HEK293 (cell line): Measurements from ENCODE around the gene APOLD1.

ENCODE experiments used
- ELK4 ChIP-seq: IDR thresholded peaks from 2 replicates; pipeline ENCODE4 v1.6.1; 2011; ENCODE audit warnings: mild to moderate bottlenecking, low read depth, low read length, borderline replicate concordance
- IKZF3 ChIP-seq: fragments of 450-650 bp; IDR thresholded peaks from 2 replicates; pipeline ENCODE4 v1.5.0; 2018; ENCODE audit warnings: missing biosample characterization, mild to moderate bottlenecking, missing genetic modification characterization, moderate library complexity
- KLF17 ChIP-seq: fragments of 450-650 bp; formaldehyde crosslinking; IDR thresholded peaks from 2 replicates; pipeline ENCODE4 v1.5.1; 2016; ENCODE audit warnings: missing biosample characterization, missing genetic modification characterization
- MEIS1 ChIP-seq: sonication (generic); formaldehyde crosslinking; IDR thresholded peaks from 2 replicates; pipeline ENCODE4 v1.8.1; 2022; ENCODE audit warnings: missing genetic modification reagents, mild to moderate bottlenecking, borderline replicate concordance
- MZF1 ChIP-seq: fragments of 450-650 bp; formaldehyde crosslinking; IDR thresholded peaks from 2 replicates; pipeline ENCODE4 v1.5.1; 2017; ENCODE audit warnings: missing biosample characterization, missing genetic modification characterization, borderline replicate concordance
- PRDM6 ChIP-seq: fragments of 450-650 bp; formaldehyde crosslinking; IDR thresholded peaks from 2 replicates; pipeline ENCODE4 v1.5.1; 2017; ENCODE audit warnings: missing biosample characterization, missing genetic modification characterization
- RBAK ChIP-seq: fragments of 450-650 bp; formaldehyde crosslinking; IDR thresholded peaks from 2 replicates; pipeline ENCODE4 v1.5.1; 2016; ENCODE audit warnings: missing biosample characterization, missing genetic modification characterization
- REST ChIP-seq: fragments of 450-650 bp; formaldehyde crosslinking; IDR thresholded peaks from 2 replicates; pipeline ENCODE4 v1.5.1; 2016; ENCODE audit warnings: missing biosample characterization, missing genetic modification characterization
- SALL2 ChIP-seq: fragments of 450-650 bp; formaldehyde crosslinking; IDR thresholded peaks from 2 replicates; pipeline ENCODE4 v1.5.0; 2017; ENCODE audit warnings: missing biosample characterization, mild to moderate bottlenecking, missing genetic modification characterization, borderline replicate concordance
- YY2 ChIP-seq: fragments of 450-650 bp; formaldehyde crosslinking; IDR thresholded peaks from 2 replicates; pipeline ENCODE4 v1.5.1; 2016; ENCODE audit warnings: missing biosample characterization, missing genetic modification characterization
- ZBTB17 ChIP-seq: fragments of 450-650 bp; formaldehyde crosslinking; IDR thresholded peaks from 2 replicates; pipeline ENCODE4 v1.5.1; 2016; ENCODE audit warnings: missing biosample characterization, missing genetic modification characterization
- ZBTB44 ChIP-seq: fragments of 450-650 bp; IDR thresholded peaks from 2 replicates; pipeline ENCODE4 v1.5.1; 2018; ENCODE audit warnings: missing biosample characterization, mild to moderate bottlenecking, missing genetic modification characterization
- ZEB2 ChIP-seq: fragments of 450-650 bp; formaldehyde crosslinking; IDR thresholded peaks from 2 replicates; pipeline ENCODE4 v1.5.1; 2016; ENCODE audit warnings: missing biosample characterization, missing genetic modification characterization
- ZFP37 ChIP-seq: fragments of 450-650 bp; formaldehyde crosslinking; IDR thresholded peaks from 2 replicates; pipeline ENCODE4 v1.5.1; 2016; ENCODE audit warnings: missing biosample characterization, missing genetic modification characterization
- ZNF132 ChIP-seq: fragments of 450-650 bp; formaldehyde crosslinking; IDR thresholded peaks from 2 replicates; pipeline ENCODE4 v1.5.1; 2017; ENCODE audit warnings: missing biosample characterization, missing genetic modification characterization, borderline replicate concordance
- ZNF157 ChIP-seq: fragments of 450-650 bp; formaldehyde crosslinking; IDR thresholded peaks from 2 replicates; pipeline ENCODE4 v1.5.1; 2016; ENCODE audit warnings: missing biosample characterization, missing genetic modification characterization
- ZNF174 ChIP-seq: fragments of 450-650 bp; formaldehyde crosslinking; IDR thresholded peaks from 2 replicates; pipeline ENCODE4 v1.5.0; 2017; ENCODE audit warnings: missing biosample characterization, mild to moderate bottlenecking, missing genetic modification characterization
- ZNF280C ChIP-seq: fragments of 450-650 bp; formaldehyde crosslinking; IDR thresholded peaks from 2 replicates; pipeline ENCODE4 v1.5.1; 2016; ENCODE audit warnings: missing biosample characterization, missing genetic modification characterization
- ZNF302 ChIP-seq: fragments of 450-650 bp; formaldehyde crosslinking; IDR thresholded peaks from 2 replicates; pipeline ENCODE4 v1.5.1; 2016; ENCODE audit warnings: missing biosample characterization, missing genetic modification characterization, low read depth
- ZNF311 ChIP-seq: fragments of 450-650 bp; formaldehyde crosslinking; IDR thresholded peaks from 2 replicates; pipeline ENCODE4 v1.5.1; 2017; ENCODE audit warnings: missing biosample characterization, missing genetic modification characterization, borderline replicate concordance
- ZNF366 ChIP-seq: fragments of 450-650 bp; formaldehyde crosslinking; conservative IDR thresholded peaks from 2 replicates; pipeline ENCODE4 v1.5.1; 2016; ENCODE audit warnings: missing biosample characterization, missing genetic modification characterization
- ZNF398 ChIP-seq: fragments of 450-650 bp; formaldehyde crosslinking; IDR thresholded peaks from 2 replicates; pipeline ENCODE4 v1.5.1; 2017; ENCODE audit warnings: missing biosample characterization, missing genetic modification characterization
- ZNF473 ChIP-seq: fragments of 450-650 bp; formaldehyde crosslinking; IDR thresholded peaks from 2 replicates; pipeline ENCODE4 v1.5.1; 2017; ENCODE audit warnings: missing biosample characterization, missing genetic modification characterization
- ZNF514 ChIP-seq: fragments of 450-650 bp; formaldehyde crosslinking; IDR thresholded peaks from 2 replicates; pipeline ENCODE4 v1.5.1; 2016; ENCODE audit warnings: missing biosample characterization, missing genetic modification characterization
- ZNF629 ChIP-seq: fragments of 450-650 bp; formaldehyde crosslinking; IDR thresholded peaks from 2 replicates; pipeline ENCODE4 v1.5.1; 2017; ENCODE audit warnings: missing biosample characterization, missing genetic modification characterization
- ZNF701 ChIP-seq: fragments of 450-650 bp; formaldehyde crosslinking; IDR thresholded peaks from 2 replicates; pipeline ENCODE4 v1.5.1; 2016; ENCODE audit warnings: missing biosample characterization, missing genetic modification characterization
- ZNF792 ChIP-seq: fragments of 450-650 bp; formaldehyde crosslinking; IDR thresholded peaks from 2 replicates; pipeline ENCODE4 v1.5.1; 2016; ENCODE audit warnings: missing biosample characterization, missing genetic modification characterization

The APOLD1 gene

GRCh38 chr12:12791756-12792369 lies 6.4 kb downstream of the APOLD1 start (continued):
- no peak for TF ChIP-seq REST (tag by site-specific recombination)
- no peak for TF ChIP-seq ELK4
- TF ChIP-seq KLF17 (tag by site-specific recombination) = no peak
- TF ChIP-seq IKZF3 (tag by site-specific recombination) = 0 out of 2 replicates have a peak, but pooled peaks have one; percentile 8
- no peak for TF ChIP-seq ZNF629
- peak; percentile 34; the same call in 1 of the 2 replicates for TF ChIP-seq MEIS1 (CRISPR knock-in tag)
- no peak for TF ChIP-seq ZNF302 (tag by site-specific recombination)
- TF ChIP-seq ZNF792 = no peak
- no peak for TF ChIP-seq ZNF157 (tag by site-specific recombination)
- no peak for TF ChIP-seq ZFP37
- TF ChIP-seq ZNF473 (tag by site-specific recombination) = no peak
- peak; percentile 82 for TF ChIP-seq ZBTB17 (tag by site-specific recombination)
- TF ChIP-seq ZEB2 = 0 out of 2 replicates have a peak, but pooled peaks have one; percentile 15
- TF ChIP-seq ZBTB44 (tag by site-specific recombination) = peak; percentile 23; the same call in 1 of the 2 replicates
- no peak for TF ChIP-seq ZNF514
- TF ChIP-seq RBAK (tag by site-specific recombination) = no peak
- TF ChIP-seq MZF1 (tag by site-specific recombination) = no peak
- no peak for TF ChIP-seq ZNF280C (tag by site-specific recombination)
- TF ChIP-seq SALL2 (tag by site-specific recombination) = no peak
- no peak for TF ChIP-seq ZNF366 (tag by site-specific recombination)
- no peak for TF ChIP-seq ZNF311 (tag by site-specific recombination)
- TF ChIP-seq ZNF132 (tag by site-specific recombination) = no peak
- no peak for TF ChIP-seq YY2 (tag by site-specific recombination)
- TF ChIP-seq ZNF174 (tag by site-specific recombination) = no peak
- TF ChIP-seq ZNF398 (tag by site-specific recombination) = no peak
- TF ChIP-seq ZNF701 (tag by site-specific recombination) = no peak
- TF ChIP-seq PRDM6 (tag by site-specific recombination) = peak; percentile 59
